ENCODE results near the gene ZXDC. TPM values are rescaled to one million over a fixed set of nuclear protein-coding genes. Genes with fewer than 3 reads are reported as not detected.
A peak's percentile ranks its signal among the peaks of the same experiment; 100 is the strongest.

Gene ZXDC
- total RNA-seq, 8 experiments from 2014 or later: 15.1 to 32.0 (median 24.2) TPM

- in situ Hi-C loops (cut with MboI; ENCODE audit: low pct_unique_long_range_greater_than_20kb in 2 of 9, low sequenced_read_pairs in 9 of 9, unreplicated experiment in 9 of 9): no loop called here
- no peak for ATAC-seq (replicated peaks in 6 of 8)
- H3K4me1 ChIP-seq (replicated peaks in 1 of 2): no peaks in the 10 kb centered on the region
- no peak overlapping the region for H3K4me3 ChIP-seq
- no peak overlapping the region for H3K27ac ChIP-seq
- 71 to 100% (median 100%) methylated on average over 1 to 2 of the region's 2 CpGs; no CpG with 5 or more reads in 3 of the 10 experiments for WGBS, 10 experiments
Measured at GRCh38 chr3:126463521-126463920, 12.2 kb downstream of the ZXDC start.

- ATAC-seq (replicated peaks in 6 of 8): peak in 1 of 8 experiments; percentile 10
- Histone ChIP-seq H3K4me1 (replicated peaks in 1 of 2) (no peaks in the 10 kb centered on the region), H3K4me3 (no peak overlapping the region), H3K27ac (no peak overlapping the region)
- WGBS, 10 experiments: 77 to 100% (median 93%) methylated on average over 1 to 9 of the region's 17 CpGs; no CpG with 5 or more reads in 2 of the 10 experiments
- in situ Hi-C loops (cut with MboI; ENCODE audit: low pct_unique_long_range_greater_than_20kb in 2 of 9, low sequenced_read_pairs in 9 of 9, unreplicated experiment in 9 of 9): no loop called here
Measured at GRCh38 chr3:126461450-126462070, 14.1 kb downstream of the ZXDC start.

GRCh38 chr3:126460381-126460780 lies 15.3 kb downstream of the ZXDC start:
- Histone ChIP-seq H3K27ac (no peak overlapping the region), H3K4me3 (no peak overlapping the region), H3K4me1 (replicated peaks in 1 of 2) (peaks cover 0 to 2% of the 10 kb centered on the region in 2 donors)
- in situ Hi-C loops (cut with MboI; ENCODE audit: low pct_unique_long_range_greater_than_20kb in 2 of 9, low sequenced_read_pairs in 9 of 9, unreplicated experiment in 9 of 9): no loop called here
- WGBS, 10 experiments: 67 to 100% (median 80%) methylated on average over 1 to 5 of the region's 7 CpGs; no CpG with 5 or more reads in 3 of the 10 experiments
- no peak for ATAC-seq (replicated peaks in 6 of 8)

GRCh38 chr3:126459763-126460127 lies 15.9 kb downstream of the ZXDC start:
- ATAC-seq (replicated peaks in 6 of 8): no peak
- in situ Hi-C loops (cut with MboI; ENCODE audit: low pct_unique_long_range_greater_than_20kb in 2 of 9, low sequenced_read_pairs in 9 of 9, unreplicated experiment in 9 of 9): no loop called here
- peaks cover 0 to 8% of the 10 kb centered on the region in 2 donors for H3K4me1 ChIP-seq (replicated peaks in 1 of 2)
- H3K4me3 ChIP-seq: no peak overlapping the region
- WGBS, 10 experiments: 76 to 100% (median 95%) methylated on average over 3 to 9 of the region's 9 CpGs; no CpG with 5 or more reads in 3 of the 10 experiments
- no peak overlapping the region for H3K27ac ChIP-seq

- no peak overlapping the region for H3K27ac ChIP-seq
- 78 to 100% (median 95%) methylated on average over 1 to 6 of the region's 7 CpGs; no CpG with 5 or more reads in 1 of the 10 experiments for WGBS, 10 experiments
- H3K4me3 ChIP-seq: no peak overlapping the region
- no peak for ATAC-seq (replicated peaks in 6 of 8)
- H3K4me1 ChIP-seq (replicated peaks in 1 of 2): peaks cover 0 to 14% of the 10 kb centered on the region in 2 donors
- in situ Hi-C loops (cut with MboI; ENCODE audit: low pct_unique_long_range_greater_than_20kb in 2 of 9, low sequenced_read_pairs in 9 of 9, unreplicated experiment in 9 of 9): no loop called here
Measured at GRCh38 chr3:126459111-126459762, 16.5 kb downstream of the ZXDC start.

GRCh38 chr3:126456766-126457388 lies 18.8 kb downstream of the ZXDC start:
- H3K27ac ChIP-seq: no peak overlapping the region
- in situ Hi-C loops (cut with MboI; ENCODE audit: low pct_unique_long_range_greater_than_20kb in 2 of 9, low sequenced_read_pairs in 9 of 9, unreplicated experiment in 9 of 9): no loop called here
- peak in 2 of 8 experiments; percentile 17 to 25 for ATAC-seq (replicated peaks in 6 of 8)
- WGBS, 10 experiments: 70 to 100% (median 97%) methylated on average over 1 to 6 of the region's 12 CpGs; no CpG with 5 or more reads in 5 of the 10 experiments
- no peak overlapping the region for H3K4me3 ChIP-seq
- H3K4me1 ChIP-seq (replicated peaks in 1 of 2): peaks cover 0 to 16% of the 10 kb centered on the region in 2 donors

GRCh38 chr3:126456211-126456610 lies 19.5 kb downstream of the ZXDC start:
- in situ Hi-C loops (cut with MboI; ENCODE audit: low pct_unique_long_range_greater_than_20kb in 2 of 9, low sequenced_read_pairs in 9 of 9, unreplicated experiment in 9 of 9): no loop called here
- ATAC-seq (replicated peaks in 6 of 8): no peak
- H3K4me3 ChIP-seq: no peak overlapping the region
- WGBS, 10 experiments: 14 to 100% (median 94%) methylated on average over 1 to 3 of the region's 4 CpGs; no CpG with 5 or more reads in 4 of the 10 experiments
- no peak overlapping the region for H3K27ac ChIP-seq
- H3K4me1 ChIP-seq (replicated peaks in 1 of 2): peaks cover 0 to 16% of the 10 kb centered on the region in 2 donors

GRCh38 chr3:126454437-126455198 lies 21.1 kb downstream of the ZXDC start:
- H3K4me3 ChIP-seq: no peak overlapping the region
- peak in 1 of 8 experiments; percentile 59 for ATAC-seq (replicated peaks in 6 of 8)
- H3K27ac ChIP-seq: no peak overlapping the region
- in situ Hi-C loops (cut with MboI; ENCODE audit: low pct_unique_long_range_greater_than_20kb in 2 of 9, low sequenced_read_pairs in 9 of 9, unreplicated experiment in 9 of 9): no loop called here
- H3K4me1 ChIP-seq (replicated peaks in 1 of 2): peaks cover 0 to 16% of the 10 kb centered on the region in 2 donors
- 31 to 94% (median 73%) methylated on average over 1 to 6 of the region's 6 CpGs for WGBS, 10 experiments

GRCh38 chr3:126454025-126454424 lies 21.7 kb downstream of the ZXDC start:
- in situ Hi-C loops (cut with MboI; ENCODE audit: low pct_unique_long_range_greater_than_20kb in 2 of 9, low sequenced_read_pairs in 9 of 9, unreplicated experiment in 9 of 9): no loop called here
- WGBS, 10 experiments: 30 to 92% (median 73%) methylated on average over 1 of the region's 1 CpG
- H3K4me3 ChIP-seq: no peak overlapping the region
- peaks cover 0 to 16% of the 10 kb centered on the region in 2 donors for H3K4me1 ChIP-seq (replicated peaks in 1 of 2)
- no peak overlapping the region for H3K27ac ChIP-seq
- no peak for ATAC-seq (replicated peaks in 6 of 8)

- ATAC-seq (replicated peaks in 6 of 8): no peak
- no peak overlapping the region for H3K27ac ChIP-seq
- in situ Hi-C loops (cut with MboI; ENCODE audit: low pct_unique_long_range_greater_than_20kb in 2 of 9, low sequenced_read_pairs in 9 of 9, unreplicated experiment in 9 of 9): no loop called here
- no peak overlapping the region for H3K4me3 ChIP-seq
- 80 to 100% (median 88%) methylated on average over 2 to 7 of the region's 9 CpGs; no CpG with 5 or more reads in 1 of the 10 experiments for WGBS, 10 experiments
- H3K4me1 ChIP-seq (replicated peaks in 1 of 2): peaks cover 0 to 16% of the 10 kb centered on the region in 2 donors
Measured at GRCh38 chr3:126452213-126452612, 23.5 kb downstream of the ZXDC start.

- 67 to 100% (median 92%) methylated on average over 1 to 8 of the region's 12 CpGs; no CpG with 5 or more reads in 2 of the 10 experiments for WGBS, 10 experiments
- no peak for ATAC-seq (replicated peaks in 6 of 8)
- peaks cover 0 to 16% of the 10 kb centered on the region in 2 donors for H3K4me1 ChIP-seq (replicated peaks in 1 of 2)
- no peak overlapping the region for H3K27ac ChIP-seq
- no peak overlapping the region for H3K4me3 ChIP-seq
- in situ Hi-C loops (cut with MboI; ENCODE audit: low pct_unique_long_range_greater_than_20kb in 2 of 9, low sequenced_read_pairs in 9 of 9, unreplicated experiment in 9 of 9): no loop called here
Measured at GRCh38 chr3:126451511-126451910, 24.2 kb downstream of the ZXDC start.

- H3K4me3 ChIP-seq: no peak overlapping the region
- peaks cover 0 to 16% of the 10 kb centered on the region in 2 donors for H3K4me1 ChIP-seq (replicated peaks in 1 of 2)
- 88 to 100% (median 100%) methylated on average over 1 to 3 of the region's 3 CpGs; no CpG with 5 or more reads in 5 of the 10 experiments for WGBS, 10 experiments
- H3K27ac ChIP-seq: no peak overlapping the region
- in situ Hi-C loops (cut with MboI; ENCODE audit: low pct_unique_long_range_greater_than_20kb in 2 of 9, low sequenced_read_pairs in 9 of 9, unreplicated experiment in 9 of 9): no loop called here
- no peak for ATAC-seq (replicated peaks in 6 of 8)
Measured at GRCh38 chr3:126450744-126451143, 24.9 kb downstream of the ZXDC start.

GRCh38 chr3:126450219-126450618 lies 25.5 kb downstream of the ZXDC start:
- WGBS, 10 experiments: 74 to 100% (median 85%) methylated on average over 1 to 7 of the region's 9 CpGs; no CpG with 5 or more reads in 4 of the 10 experiments
- in situ Hi-C loops (cut with MboI; ENCODE audit: low pct_unique_long_range_greater_than_20kb in 2 of 9, low sequenced_read_pairs in 9 of 9, unreplicated experiment in 9 of 9): no loop called here
- H3K4me3 ChIP-seq: no peak overlapping the region
- no peak for ATAC-seq (replicated peaks in 6 of 8)
- peaks cover 0 to 12% of the 10 kb centered on the region in 2 donors for H3K4me1 ChIP-seq (replicated peaks in 1 of 2)
- no peak overlapping the region for H3K27ac ChIP-seq

All from motor neuron (in vitro differentiated cells).